ENCODE measurements around the gene AMH.

DNA sequence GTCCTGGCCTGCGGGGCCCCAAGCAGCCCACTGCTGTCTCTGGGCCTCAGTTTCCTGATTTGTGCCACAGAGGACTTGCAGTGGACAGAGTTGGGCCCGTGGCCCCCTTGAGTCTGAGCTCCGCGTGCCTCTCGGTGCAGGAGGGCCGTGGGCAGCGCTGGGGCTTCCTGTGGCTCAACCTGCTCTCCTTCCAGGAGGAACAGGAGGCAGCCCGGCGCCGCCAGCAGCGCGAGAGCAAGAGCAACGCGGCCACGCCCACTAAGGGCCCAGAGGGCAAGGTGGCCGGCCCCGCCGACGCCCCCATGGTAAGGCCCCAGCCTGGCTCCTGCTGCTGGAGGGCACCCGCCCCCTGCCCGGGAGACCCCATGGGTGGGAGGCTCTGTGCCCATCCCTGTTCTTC, 38.9 kb upstream of the AMH start:
- TF ChIP-seq POLR2A (IDR thresholded peaks at IDR 0.05): no peak
- TF ChIP-seq, protein P1, sequence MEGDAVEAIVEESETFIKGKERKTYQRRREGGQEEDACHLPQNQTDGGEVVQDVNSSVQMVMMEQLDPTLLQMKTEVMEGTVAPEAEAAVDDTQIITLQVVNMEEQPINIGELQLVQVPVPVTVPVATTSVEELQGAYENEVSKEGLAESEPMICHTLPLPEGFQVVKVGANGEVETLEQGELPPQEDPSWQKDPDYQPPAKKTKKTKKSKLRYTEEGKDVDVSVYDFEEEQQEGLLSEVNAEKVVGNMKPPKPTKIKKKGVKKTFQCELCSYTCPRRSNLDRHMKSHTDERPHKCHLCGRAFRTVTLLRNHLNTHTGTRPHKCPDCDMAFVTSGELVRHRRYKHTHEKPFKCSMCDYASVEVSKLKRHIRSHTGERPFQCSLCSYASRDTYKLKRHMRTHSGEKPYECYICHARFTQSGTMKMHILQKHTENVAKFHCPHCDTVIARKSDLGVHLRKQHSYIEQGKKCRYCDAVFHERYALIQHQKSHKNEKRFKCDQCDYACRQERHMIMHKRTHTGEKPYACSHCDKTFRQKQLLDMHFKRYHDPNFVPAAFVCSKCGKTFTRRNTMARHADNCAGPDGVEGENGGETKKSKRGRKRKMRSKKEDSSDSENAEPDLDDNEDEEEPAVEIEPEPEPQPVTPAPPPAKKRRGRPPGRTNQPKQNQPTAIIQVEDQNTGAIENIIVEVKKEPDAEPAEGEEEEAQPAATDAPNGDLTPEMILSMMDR (IDR thresholded peaks at IDR 0.05): no peak

All from upper lobe of left lung (tissue), 4 donors.